Endothelial cell of umbilical vein (primary cell): ENCODE measurements around the gene SMARCD1. TPM values are rescaled to one million over a fixed set of nuclear protein-coding genes. Genes with fewer than 3 reads are reported as not detected.

Experiments used
- BruUV-seq: library from RNA; stranded (reverse); fragments of 400-500 nt; replicated peaks from 2 replicates; lab custom pipeline; 2021; lab: Mats Ljungman, UMichigan
- CTCF ChIA-PET: fragments of 300-600, 350-600 bp; sonication (Branson Sonifier 250); formaldehyde crosslinking; loops from one replicate; lab custom pipeline; 2021; ENCODE audit warnings: antibody characterized with exemption, inconsistent platforms; lab: Charles Lee
- POLR2A ChIA-PET: fragments of 300-600, 350-600 bp; sonication (Branson Sonifier 250); formaldehyde crosslinking; loops from one replicate; lab custom pipeline; 2021; ENCODE audit warnings: antibody characterized with exemption, inconsistent platforms; lab: Charles Lee
- DNase-seq: peaks from one replicate; pipeline ENCODE4 v3.0.0-alpha.2; 2011; ENCODE audit warnings: low read depth, low spot score
- FAIRE-seq: peaks from 2 replicates; lab custom pipeline; 2011; peaks lifted over from hg19 to GRCh38; lab: Jason Lieb, UNC
- H2AFZ ChIP-seq: 2 replicates; pipeline ENCODE4 v1.6.0; 2012; ENCODE audit warnings: low read depth, low read length, control low read depth, inconsistent platforms
- H3K27ac ChIP-seq: 2 replicates; pipeline ENCODE4 v1.5.1; 2011; ENCODE audit warnings: low read depth, mild to moderate bottlenecking, control low read depth, low read length, moderate library complexity; ENCODE audit not compliant: insufficient read depth
- H3K27me3 ChIP-seq, 2 experiments: 2 replicates each; pipeline versions ENCODE4 v1.6.0 to v1.6.1; 2011; ENCODE audit warnings: low read length in 2 of 2, mixed read lengths in 1 of 2; ENCODE audit not compliant: control insufficient read depth in 2 of 2, insufficient read depth in 2 of 2
- H3K36me3 ChIP-seq, 2 experiments: 2 replicates in 1 of 2; 3 replicates in 1 of 2; pipeline ENCODE4 v1.5.1; 2011; ENCODE audit warnings: low read length in 2 of 2, mild to moderate bottlenecking in 1 of 2, moderate library complexity in 1 of 2; ENCODE audit not compliant: control insufficient read depth in 2 of 2, insufficient read depth in 2 of 2; ENCODE audit errors: extremely low read depth in 1 of 2
- H3K4me1 ChIP-seq: 3 replicates; pipeline ENCODE4 v1.5.1; 2011; ENCODE audit warnings: mild to moderate bottlenecking, low read length; ENCODE audit not compliant: control insufficient read depth, insufficient read depth; ENCODE audit errors: extremely low read depth
- H3K4me2 ChIP-seq: 2 replicates; pipeline ENCODE4 v1.6.1; 2011; ENCODE audit warnings: low read length, control low read depth, mixed read lengths; ENCODE audit not compliant: insufficient read depth
- H3K4me3 ChIP-seq, 3 experiments: fragments of 200-600 bp in 1 of 3; sonication (generic), shearing (Covaris generic) in 1 of 3; replicated peaks in 1 of 3; 2 replicates each; pipeline ENCODE4 v1.5.1; 2011 to 2016; ENCODE audit warnings: control low read depth in 3 of 3, low read length in 3 of 3, mild to moderate bottlenecking in 2 of 3, inconsistent platforms in 1 of 3, low read depth in 1 of 3, moderate library complexity in 1 of 3; ENCODE audit not compliant: insufficient read depth in 1 of 3
- H3K79me2 ChIP-seq: 2 replicates; pipeline ENCODE4 v1.6.0; 2012; ENCODE audit warnings: low read length, inconsistent platforms; ENCODE audit not compliant: control insufficient read depth, insufficient read depth
- H3K9ac ChIP-seq: replicated peaks from 2 replicates; pipeline ENCODE3; 2011; ENCODE audit warnings: low read length, control low read depth; ENCODE audit not compliant: insufficient read depth; ENCODE audit errors: extremely low read depth
- H3K9me1 ChIP-seq: replicated peaks from 3 replicates; pipeline ENCODE4 v1.6.0; 2011; ENCODE audit warnings: mild to moderate bottlenecking, low read length; ENCODE audit not compliant: control insufficient read depth, insufficient read depth; ENCODE audit errors: extremely low read depth
- H3K9me3 ChIP-seq: replicated peaks from 2 replicates; pipeline ENCODE4 v1.5.1; 2012; ENCODE audit warnings: low read length, inconsistent platforms; ENCODE audit not compliant: control insufficient read depth, insufficient read depth
- H4K20me1 ChIP-seq: replicated peaks from 2 replicates; pipeline ENCODE3; 2011; ENCODE audit warnings: mild to moderate bottlenecking, low read length; ENCODE audit not compliant: control insufficient read depth, insufficient read depth; ENCODE audit errors: extremely low read depth
- FOS ChIP-seq: IDR thresholded peaks from 2 replicates; pipeline ENCODE4 v1.6.1; 2011; ENCODE audit warnings: mild to moderate bottlenecking, low read length, moderate library complexity, borderline replicate concordance; ENCODE audit not compliant: insufficient read depth
- JUN ChIP-seq: IDR thresholded peaks from 2 replicates; pipeline ENCODE4 v1.6.1; 2011; ENCODE audit warnings: borderline replicate concordance, low read depth; ENCODE audit not compliant: insufficient read length, insufficient read depth
- dilution Hi-C: fragments of 300-500 bp; cut with MboI; formaldehyde crosslinking; loops from one replicate; pipeline ENCODE4 v1.15.0; 2019; ENCODE audit warnings: low sequenced_read_pairs; ENCODE audit not compliant: extremely low pct_ligation_motif_present
- intact Hi-C: fragments of 100-400 bp; cut with micrococcal nuclease; formaldehyde crosslinking; loops from one replicate; pipeline ENCODE4 v1.10.0; 2022
- polyA plus RNA-seq, 4 experiments: library from polyadenylated mRNA; depleted of rRNA in 3 of 4; stranded (reverse) in 3 of 4; unstranded in 1 of 4; fragments of >200 nt; gene quantifications; 2 replicates each; pipeline versions ENCODE4 v1.2.1 to v1.2.3, GENCODE V29; 2011 to 2012; ENCODE audit warnings: missing spikeins in 1 of 4
- total RNA-seq: library from RNA; stranded (reverse); gene quantifications from 2 replicates; pipeline ENCODE4 v1.2.3, GENCODE V29; 2021
- TF ChIP-seq, protein P1 (sequence below), 2 donors: IDR thresholded peaks; 1 replicate in 1 of 2; 2 replicates in 1 of 2; pipeline ENCODE4 v1.5.1; 2011; ENCODE audit warnings: low read length in 2 of 2, mild to moderate bottlenecking in 2 of 2, moderate library complexity in 2 of 2, control low read depth in 1 of 2, inconsistent platforms in 1 of 2, low read depth in 1 of 2; ENCODE audit not compliant: insufficient read depth in 1 of 2; ENCODE audit errors: extremely low read depth in 1 of 2

SMARCD1 gene
- total and polyA plus RNA-seq, 2 donors (not counting 3 experiments of a cell fraction or from before 2014, with no cell fraction given): 86.6 to 94.2 TPM

DNA sequence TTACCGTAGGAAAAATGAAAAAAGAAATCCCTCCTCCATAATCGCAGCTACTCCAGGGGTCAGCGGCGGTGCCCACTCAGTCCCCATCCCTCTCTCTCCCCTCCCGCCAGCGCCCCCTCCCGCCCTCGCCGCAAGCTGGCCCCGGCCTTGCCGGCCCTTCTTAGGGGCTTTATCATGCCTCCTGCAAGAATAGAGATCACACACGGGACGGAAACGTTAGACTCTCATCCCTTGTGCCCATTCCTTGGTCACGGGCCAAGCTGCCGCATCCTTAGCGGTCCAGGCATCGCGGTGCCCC is 26.2 kb downstream of the SMARCD1 start:
- intact Hi-C loops: loop anchor here (1.0 kb wide), 2 partner anchors 36 to 64 kb away; no protein-coding TSS in a partner anchor
- CTCF ChIA-PET: interaction anchor here (0.5 to 4.5 kb wide), 30 partner anchors 9 to 652 kb away, joined by 3 to 89 read pairs (median 8); partner anchors contain the start of genes ATF1, CERS5, GPD1 and LIMA1
- Histone ChIP-seq H3K9me1 (no peaks in the 10 kb centered on the region), H3K79me2 (peaks cover 8% of the 10 kb centered on the region), H4K20me1 (no peaks in the 10 kb centered on the region), H3K9ac (no peak overlapping the region), H2AFZ (peak overlapping the region; percentile 90), H3K4me3 (no peak overlapping the region), H3K27ac (no peak overlapping the region), H3K4me2 (no peak overlapping the region), H3K27me3 (no peaks in the 10 kb centered on the region), H3K36me3 (peaks cover 0 to 2% of the 10 kb centered on the region in 2 experiments), H3K9me3 (no peaks in the 10 kb centered on the region), H3K4me1 (peaks cover 9% of the 10 kb centered on the region)
- FAIRE-seq (no peak), DNase-seq (no peak)
- TF ChIP-seq JUN: no peak
- TF ChIP-seq, protein P1, sequence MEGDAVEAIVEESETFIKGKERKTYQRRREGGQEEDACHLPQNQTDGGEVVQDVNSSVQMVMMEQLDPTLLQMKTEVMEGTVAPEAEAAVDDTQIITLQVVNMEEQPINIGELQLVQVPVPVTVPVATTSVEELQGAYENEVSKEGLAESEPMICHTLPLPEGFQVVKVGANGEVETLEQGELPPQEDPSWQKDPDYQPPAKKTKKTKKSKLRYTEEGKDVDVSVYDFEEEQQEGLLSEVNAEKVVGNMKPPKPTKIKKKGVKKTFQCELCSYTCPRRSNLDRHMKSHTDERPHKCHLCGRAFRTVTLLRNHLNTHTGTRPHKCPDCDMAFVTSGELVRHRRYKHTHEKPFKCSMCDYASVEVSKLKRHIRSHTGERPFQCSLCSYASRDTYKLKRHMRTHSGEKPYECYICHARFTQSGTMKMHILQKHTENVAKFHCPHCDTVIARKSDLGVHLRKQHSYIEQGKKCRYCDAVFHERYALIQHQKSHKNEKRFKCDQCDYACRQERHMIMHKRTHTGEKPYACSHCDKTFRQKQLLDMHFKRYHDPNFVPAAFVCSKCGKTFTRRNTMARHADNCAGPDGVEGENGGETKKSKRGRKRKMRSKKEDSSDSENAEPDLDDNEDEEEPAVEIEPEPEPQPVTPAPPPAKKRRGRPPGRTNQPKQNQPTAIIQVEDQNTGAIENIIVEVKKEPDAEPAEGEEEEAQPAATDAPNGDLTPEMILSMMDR (IDR thresholded peaks at IDR 0.05; ENCODE audit: extremely low read depth in 1 of 2, insufficient read depth in 1 of 2, low read depth in 1 of 2, low read length in 2 of 2): no peak
- no peak for TF ChIP-seq FOS
- dilution Hi-C loops: no loop called here
- no TSS peak for BruUV-seq
- POLR2A ChIA-PET: interaction anchor here (2.0 to 2.3 kb wide), 3 partner anchors 9 to 56 kb away, joined by 7 to 20 read pairs (median 17); partner anchors contain the start of genes CERS5 and SMARCD1
